ENCODE results near the gene NCOR1.

GRCh38 chr17:16074423-16074822 is 140.9 kb downstream of the NCOR1 start:
- TF ChIP-seq CTCF (conservative IDR thresholded peaks at IDR 0.05), result no peak
- TF ChIP-seq EZH2 (IDR thresholded peaks at IDR 0.05; ENCODE audit: low read depth), result no peak
